ENCODE data around the gene WFDC10A. TPM values are rescaled to one million over a fixed set of nuclear protein-coding genes. Genes with fewer than 3 reads are reported as not detected.
"Not testable (repeated sequence)": the region's sequence is repeated elsewhere in the genome, so short reads cannot be mapped to it uniquely, and the experiment has no call there.

WFDC10A gene
- not detected for total RNA-seq

DNA sequence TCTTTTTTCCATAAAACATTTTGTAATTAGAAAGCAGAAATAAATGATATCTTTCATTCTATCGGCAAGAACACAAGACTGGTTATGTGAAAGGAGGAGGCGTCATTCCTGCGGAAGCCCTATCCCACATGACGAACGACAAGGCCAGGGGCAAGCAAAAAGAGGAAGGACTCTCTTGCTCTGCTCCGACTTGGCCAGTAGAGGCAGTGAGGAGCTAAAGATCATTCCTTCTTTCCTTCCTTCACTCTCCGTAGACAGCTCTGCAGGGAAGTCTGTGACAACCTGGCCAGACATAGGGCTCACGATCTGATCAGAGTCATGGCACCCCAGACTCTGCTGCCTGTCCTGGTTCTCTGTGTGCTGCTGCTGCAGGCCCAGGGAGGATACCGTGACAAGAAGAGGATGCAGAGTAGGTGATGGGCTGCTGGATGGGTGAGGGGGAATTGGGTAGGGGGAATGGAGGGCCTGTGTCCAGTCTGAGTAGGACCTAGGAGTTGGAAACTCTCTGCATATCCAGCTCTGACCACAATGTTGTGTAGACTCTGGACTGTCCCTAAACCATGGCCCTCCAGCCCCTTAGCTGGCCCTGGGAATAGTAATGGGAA is at the start of gene WFDC10A:
Gene WFDC10A, plus strand, starts transcription at position 244 of the 605 bp plus-strand sequence. Its CDS starts 75 bp downstream, at position 319.
- ATAC-seq: peak; percentile 64 to 69
- peaks cover 26 to 64% of the 10 kb centered on the region in 2 donors for H3K27me3 Mint-ChIP-seq

GRCh38 chr20:45581702-45582101 is 47.8 kb upstream of the WFDC10A start:
- no peak for ATAC-seq
- no peak for DNase-seq (ENCODE audit: low spot score)

More for the DNA sequence above, at the start of gene WFDC10A:
- Mint-ChIP-seq H3K4me1 (ENCODE audit: low read depth in 2 of 2) (no peaks in the 10 kb centered on the region), H3K36me3 (no peaks in the 10 kb centered on the region), H3K27ac (no peak within 1 kb of the TSS), H3K9me3 (no peaks in the 10 kb centered on the region), H3K4me3 (no peak within 1 kb of the TSS)
- peak; percentile 61 for DNase-seq (ENCODE audit: low spot score)

DNA sequence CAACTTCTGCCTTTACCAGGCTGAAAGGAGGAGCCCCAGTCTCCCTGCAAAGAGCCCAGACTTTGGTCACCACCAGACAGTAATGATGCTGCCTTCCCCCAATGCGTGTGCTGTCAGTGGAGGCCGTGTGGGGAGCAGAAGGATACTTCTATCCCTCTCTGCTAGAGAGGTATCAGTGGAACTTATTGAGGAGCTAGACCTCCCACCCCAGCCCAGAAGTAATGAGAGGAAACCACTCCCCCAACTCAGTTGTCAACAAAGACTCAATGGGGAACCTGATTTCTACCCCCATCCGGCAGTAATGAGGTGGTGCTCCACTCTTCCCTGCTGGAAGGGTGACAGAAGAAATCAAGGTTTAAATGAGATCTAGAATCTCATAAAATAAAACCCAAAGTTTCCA is 46.0 kb upstream of the WFDC10A start:
- no peak overlapping the region for H3K27ac Mint-ChIP-seq

More at GRCh38 chr20:45581702-45582101, 47.8 kb upstream of the WFDC10A start:
- Mint-ChIP-seq H3K36me3 (no peaks in the 10 kb centered on the region), H3K4me3 (no peak overlapping the region), H3K9me3 (no peaks in the 10 kb centered on the region), H3K27me3 (peaks cover 15 to 31% of the 10 kb centered on the region in 2 donors), H3K4me1 (ENCODE audit: low read depth in 2 of 2) (no peaks in the 10 kb centered on the region), H3K27ac (no peak overlapping the region)

GRCh38 chr20:45584294-45584693 is 45.2 kb upstream of the WFDC10A start:
- ATAC-seq; H3K4me3 Mint-ChIP-seq; H3K36me3 Mint-ChIP-seq; DNase-seq (ENCODE audit: low spot score); H3K4me1 Mint-ChIP-seq (ENCODE audit: low read depth in 2 of 2); H3K9me3 Mint-ChIP-seq; H3K27ac Mint-ChIP-seq: not testable (repeated sequence)
- H3K27me3 Mint-ChIP-seq: peaks cover 14 to 28% of the 10 kb centered on the region in 2 donors

More for the DNA sequence above, 46.0 kb upstream of the WFDC10A start:
- H3K9me3 Mint-ChIP-seq: no peaks in the 10 kb centered on the region
- H3K4me1 Mint-ChIP-seq (ENCODE audit: low read depth in 2 of 2): no peaks in the 10 kb centered on the region
- H3K36me3 Mint-ChIP-seq: no peaks in the 10 kb centered on the region
- peaks cover 15 to 31% of the 10 kb centered on the region in 2 donors for H3K27me3 Mint-ChIP-seq
- ATAC-seq: no peak
- no peak for DNase-seq (ENCODE audit: low spot score)
- no peak overlapping the region for H3K4me3 Mint-ChIP-seq

DNA sequence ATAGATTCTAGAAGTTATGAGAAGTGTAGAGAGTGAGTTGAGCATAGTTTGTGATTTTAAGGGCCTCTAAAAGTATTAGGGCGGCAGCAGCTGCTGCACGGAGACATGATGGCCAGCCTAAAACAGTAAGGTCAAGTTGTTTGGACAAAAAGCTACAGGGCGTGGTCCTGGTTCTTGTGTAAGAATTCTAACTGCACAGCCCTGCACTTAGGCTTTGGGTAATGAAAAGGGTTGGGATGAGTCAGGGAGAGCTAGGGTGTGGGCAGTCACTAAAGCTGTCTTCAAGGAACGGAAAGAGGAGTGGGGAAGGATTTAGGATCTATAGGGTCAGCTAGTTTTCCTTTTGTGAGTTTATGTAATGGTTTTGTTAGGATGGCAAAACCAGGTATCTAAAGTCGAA is 43.6 kb upstream of the WFDC10A start:
- H3K27me3 Mint-ChIP-seq: peaks cover 8 to 14% of the 10 kb centered on the region in 2 donors
- not testable (repeated sequence) for H3K4me1 Mint-ChIP-seq (ENCODE audit: low read depth in 2 of 2); DNase-seq (ENCODE audit: low spot score); H3K4me3 Mint-ChIP-seq; H3K9me3 Mint-ChIP-seq; ATAC-seq; H3K27ac Mint-ChIP-seq; H3K36me3 Mint-ChIP-seq

GRCh38 chr20:45588800-45589199 is 40.7 kb upstream of the WFDC10A start:
- peaks cover 9 to 32% of the 10 kb centered on the region in 2 donors for H3K27me3 Mint-ChIP-seq
- DNase-seq (ENCODE audit: low spot score) (no peak), ATAC-seq (no peak)
- no peaks in the 10 kb centered on the region for H3K36me3 Mint-ChIP-seq
- no peak overlapping the region for H3K27ac Mint-ChIP-seq
- no peaks in the 10 kb centered on the region for H3K9me3 Mint-ChIP-seq
- H3K4me3 Mint-ChIP-seq: no peak overlapping the region
- H3K4me1 Mint-ChIP-seq (ENCODE audit: low read depth in 2 of 2): no peaks in the 10 kb centered on the region

DNA sequence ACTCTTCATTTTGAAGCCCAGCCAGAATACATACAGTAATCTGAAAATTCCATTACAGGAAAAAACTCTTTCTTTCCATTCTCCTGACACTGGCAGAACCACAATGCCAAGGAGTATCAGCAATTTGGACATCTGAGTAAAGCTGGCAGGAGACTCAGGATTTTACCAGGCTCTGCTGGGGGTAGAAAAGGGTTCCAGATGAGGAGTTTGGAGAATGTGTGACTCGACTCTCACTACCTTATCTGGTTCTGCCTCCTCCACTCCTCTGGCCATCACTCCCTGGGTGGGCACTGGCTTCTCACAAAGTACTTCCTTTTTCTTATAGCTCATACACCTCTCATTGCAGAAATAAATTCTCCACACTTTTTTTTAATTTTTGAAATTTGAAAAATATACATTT is 39.8 kb upstream of the WFDC10A start:
- no peak for DNase-seq (ENCODE audit: low spot score)

DNA sequence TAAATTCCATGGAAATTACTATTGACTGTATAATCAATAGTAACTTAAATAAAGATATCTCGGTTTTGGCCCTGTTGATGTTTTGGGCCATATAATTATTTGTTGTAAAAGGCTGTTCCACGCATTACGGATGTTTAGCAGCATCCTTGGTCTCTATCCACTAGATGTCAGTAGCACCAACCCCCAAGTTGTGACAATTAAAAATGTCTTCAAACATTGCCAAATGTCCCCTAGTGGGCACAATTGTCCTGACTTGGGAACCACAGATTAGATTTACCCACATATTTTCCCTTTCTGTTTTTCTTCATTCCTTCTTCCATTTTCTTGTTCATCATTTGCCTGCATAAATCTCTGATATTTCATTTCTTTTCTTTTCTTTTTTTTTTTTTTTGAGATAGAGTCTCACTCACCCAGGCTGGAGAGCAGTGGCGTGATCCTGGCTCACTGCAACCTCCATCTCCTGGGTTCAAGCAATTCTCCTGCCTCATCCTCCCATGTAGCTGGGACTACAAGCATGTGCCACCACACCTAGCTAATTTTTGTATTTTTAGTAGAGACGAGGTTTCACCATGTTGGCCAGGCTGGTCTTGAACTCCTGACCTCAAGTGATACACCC is 36.9 kb upstream of the WFDC10A start:
- Mint-ChIP-seq H3K27me3 (peaks cover 23 to 53% of the 10 kb centered on the region in 2 donors), H3K36me3 (no peaks in the 10 kb centered on the region), H3K9me3 (no peaks in the 10 kb centered on the region), H3K4me3 (no peak overlapping the region), H3K27ac (no peak overlapping the region), H3K4me1 (ENCODE audit: low read depth in 2 of 2) (no peaks in the 10 kb centered on the region)
- DNase-seq (ENCODE audit: low spot score) (no peak), ATAC-seq (no peak)

More for the DNA sequence above, 39.8 kb upstream of the WFDC10A start:
- no peak for ATAC-seq
- Mint-ChIP-seq H3K36me3 (no peaks in the 10 kb centered on the region), H3K9me3 (no peaks in the 10 kb centered on the region), H3K27me3 (peaks cover 15 to 40% of the 10 kb centered on the region in 2 donors), H3K4me3 (no peak overlapping the region), H3K27ac (no peak overlapping the region), H3K4me1 (ENCODE audit: low read depth in 2 of 2) (no peaks in the 10 kb centered on the region)

DNA sequence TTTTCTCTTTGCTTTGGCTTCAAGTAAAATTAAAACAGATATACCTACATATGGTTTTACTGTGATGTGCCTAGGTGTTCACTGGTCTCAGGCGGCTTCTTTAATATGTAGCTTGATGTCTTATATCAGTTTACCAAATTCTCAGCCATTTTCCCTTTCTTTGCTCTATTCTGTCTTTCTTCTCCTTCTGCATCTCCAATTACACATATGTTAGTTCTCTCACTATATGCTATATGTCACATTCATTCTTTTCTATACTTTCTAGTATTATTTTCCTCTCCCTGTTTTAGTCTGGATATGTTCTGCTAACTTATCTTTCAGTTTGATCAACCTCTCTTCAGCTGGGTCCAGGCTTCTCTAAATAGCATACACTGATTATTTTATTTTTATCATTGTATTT is 36.0 kb upstream of the WFDC10A start:
- no peaks in the 10 kb centered on the region for H3K36me3 Mint-ChIP-seq
- H3K4me1 Mint-ChIP-seq (ENCODE audit: low read depth in 2 of 2): no peaks in the 10 kb centered on the region
- DNase-seq (ENCODE audit: low spot score) (no peak), ATAC-seq (no peak)
- no peak overlapping the region for H3K27ac Mint-ChIP-seq
- no peak overlapping the region for H3K4me3 Mint-ChIP-seq
- peaks cover 26 to 61% of the 10 kb centered on the region in 2 donors for H3K27me3 Mint-ChIP-seq
- no peaks in the 10 kb centered on the region for H3K9me3 Mint-ChIP-seq

DNA sequence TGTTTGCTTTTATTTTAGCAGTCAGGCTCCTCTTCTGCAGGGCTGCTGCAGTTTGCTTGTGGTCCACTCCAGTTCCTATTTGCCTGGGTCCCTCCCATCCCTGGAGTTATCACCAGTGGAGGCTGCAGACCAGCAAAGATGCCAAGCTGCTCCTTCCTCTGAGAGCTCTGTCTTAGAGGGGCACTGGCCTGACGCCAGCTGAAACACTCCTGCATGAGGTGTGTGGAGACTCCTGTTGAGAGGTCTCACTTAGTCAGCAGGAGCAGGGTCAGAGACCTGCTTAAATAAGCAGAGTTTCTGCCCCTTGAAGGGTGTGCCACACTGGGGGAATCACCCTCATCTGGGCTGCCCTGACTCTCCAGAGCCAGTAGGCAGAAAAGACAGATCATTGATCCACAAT is 34.3 kb upstream of the WFDC10A start:
- DNase-seq (ENCODE audit: low spot score) (no peak), ATAC-seq (peak in 1 of 2 donors; percentile 17)
- no peaks in the 10 kb centered on the region for H3K36me3 Mint-ChIP-seq
- H3K4me1 Mint-ChIP-seq (ENCODE audit: low read depth in 2 of 2): no peaks in the 10 kb centered on the region
- H3K27me3 Mint-ChIP-seq: peaks cover 23 to 62% of the 10 kb centered on the region in 2 donors
- H3K4me3 Mint-ChIP-seq: no peak overlapping the region
- H3K9me3 Mint-ChIP-seq: no peaks in the 10 kb centered on the region
- H3K27ac Mint-ChIP-seq: no peak overlapping the region

DNA sequence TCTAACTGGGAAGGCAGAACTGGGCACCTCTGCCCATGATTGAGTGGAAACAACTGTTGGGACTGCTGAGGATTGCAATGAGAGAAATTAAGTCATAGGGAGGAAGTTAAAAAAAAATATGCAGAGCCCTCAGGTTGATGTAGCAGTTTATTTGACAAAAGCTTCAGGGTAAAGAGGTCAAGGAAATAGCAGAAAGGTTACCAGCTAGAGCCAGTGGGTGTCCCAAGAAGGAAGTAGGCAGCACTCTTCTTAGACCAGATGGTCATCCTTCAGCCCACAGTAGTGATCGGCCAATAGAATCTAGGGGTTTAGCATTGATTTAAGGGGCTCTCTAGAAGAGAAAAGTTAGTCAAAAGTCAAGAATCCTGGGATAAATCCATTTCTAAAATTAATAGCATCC is 21.7 kb upstream of the WFDC10A start:
- H3K36me3 Mint-ChIP-seq: peaks cover 13% of the 10 kb centered on the region

DNA sequence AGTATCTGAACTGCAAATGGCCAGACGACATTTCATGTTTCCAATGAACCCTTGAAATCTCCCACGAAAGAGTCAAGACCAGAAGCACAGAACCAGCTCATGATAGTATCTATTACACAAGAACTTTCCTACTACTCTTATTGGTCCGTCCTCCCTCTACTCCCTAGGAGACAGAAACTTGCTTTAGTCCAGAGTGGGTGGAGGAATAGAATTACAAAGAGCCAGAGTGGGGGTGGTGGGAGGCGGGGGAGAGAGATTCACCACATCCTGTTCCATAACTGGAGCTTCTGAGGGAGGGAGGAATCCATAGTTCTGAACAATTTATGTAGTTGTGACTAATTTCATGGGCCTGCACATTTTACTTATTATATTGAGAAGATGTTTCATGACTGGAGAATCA is 18.5 kb upstream of the WFDC10A start:
- H3K27ac Mint-ChIP-seq: no peak overlapping the region
- H3K4me1 Mint-ChIP-seq (ENCODE audit: low read depth in 2 of 2): no peaks in the 10 kb centered on the region
- peaks cover 4% of the 10 kb centered on the region for H3K9me3 Mint-ChIP-seq
- no peak for DNase-seq (ENCODE audit: low spot score)
- no peak overlapping the region for H3K4me3 Mint-ChIP-seq
- peaks cover 19 to 27% of the 10 kb centered on the region in 2 donors for H3K27me3 Mint-ChIP-seq
- H3K36me3 Mint-ChIP-seq: peaks cover 12% of the 10 kb centered on the region
- peak in 1 of 2 donors; percentile 49 for ATAC-seq

More for the DNA sequence above, 21.7 kb upstream of the WFDC10A start:
- ATAC-seq (no peak), DNase-seq (ENCODE audit: low spot score) (no peak)
- Mint-ChIP-seq H3K27ac (no peak overlapping the region), H3K27me3 (peaks cover 23 to 35% of the 10 kb centered on the region in 2 donors), H3K4me1 (ENCODE audit: low read depth in 2 of 2) (no peaks in the 10 kb centered on the region), H3K4me3 (no peak overlapping the region), H3K9me3 (peaks cover 4% of the 10 kb centered on the region)

DNA sequence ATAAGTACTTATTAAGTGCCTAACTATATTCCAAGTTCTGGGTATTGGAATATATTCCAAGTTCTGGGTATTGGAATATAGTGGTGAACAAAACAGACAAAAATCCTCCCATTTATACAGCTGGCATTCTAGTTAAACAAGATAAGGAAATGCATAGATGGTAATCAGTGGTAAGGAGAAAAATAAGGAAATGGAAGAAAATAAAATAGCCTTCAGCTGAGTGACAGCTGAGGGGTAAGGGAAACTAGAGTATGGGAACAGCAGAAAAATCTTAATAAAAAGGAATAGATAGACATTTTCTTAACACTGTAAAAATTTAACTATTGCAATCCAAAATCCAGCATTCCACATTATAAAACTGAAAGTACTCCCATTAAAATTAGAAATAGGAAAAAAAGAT is 17.2 kb upstream of the WFDC10A start:
- H3K36me3 Mint-ChIP-seq: peaks cover 6% of the 10 kb centered on the region
- peaks cover 20 to 28% of the 10 kb centered on the region in 2 donors for H3K27me3 Mint-ChIP-seq
- H3K27ac Mint-ChIP-seq: no peak overlapping the region
- no peaks in the 10 kb centered on the region for H3K4me1 Mint-ChIP-seq (ENCODE audit: low read depth in 2 of 2)
- ATAC-seq (no peak), DNase-seq (ENCODE audit: low spot score) (no peak)
- peaks cover 4% of the 10 kb centered on the region for H3K9me3 Mint-ChIP-seq
- H3K4me3 Mint-ChIP-seq: no peak overlapping the region

- Mint-ChIP-seq H3K36me3 (peaks cover 5% of the 10 kb centered on the region), H3K4me1 (ENCODE audit: low read depth in 2 of 2) (no peaks in the 10 kb centered on the region), H3K9me3 (no peaks in the 10 kb centered on the region), H3K27ac (no peak overlapping the region), H3K27me3 (peaks cover 21 to 31% of the 10 kb centered on the region in 2 donors), H3K4me3 (no peak overlapping the region)
- DNase-seq (ENCODE audit: low spot score) (no peak), ATAC-seq (no peak)
These were observed 11.9 kb upstream of the WFDC10A start for GRCh38 chr20:45617591-45617990.

Data from natural killer cell treated with Interleukin-12 subunit alpha and Interleukin-12 subunit beta and Interleukin-15 and Interleukin-18, amount 100 ng/mL, for 72 hours (primary cell).